GM12873 (cell line): ENCODE measurements around the gene MYO18B.

Source experiments
- TF ChIP-seq, protein P1 (sequence below): IDR thresholded peaks from 2 replicates; pipeline ENCODE4 v1.5.1; 2012; ENCODE audit warnings: low read depth, mild to moderate bottlenecking, moderate library complexity, low read length, control low read depth; ENCODE audit not compliant: insufficient read depth; ENCODE audit errors: missing control alignments

MYO18B gene

GRCh38 chr22:25795478-25795877 is 53.5 kb downstream of the MYO18B start:
- TF ChIP-seq, protein P1, sequence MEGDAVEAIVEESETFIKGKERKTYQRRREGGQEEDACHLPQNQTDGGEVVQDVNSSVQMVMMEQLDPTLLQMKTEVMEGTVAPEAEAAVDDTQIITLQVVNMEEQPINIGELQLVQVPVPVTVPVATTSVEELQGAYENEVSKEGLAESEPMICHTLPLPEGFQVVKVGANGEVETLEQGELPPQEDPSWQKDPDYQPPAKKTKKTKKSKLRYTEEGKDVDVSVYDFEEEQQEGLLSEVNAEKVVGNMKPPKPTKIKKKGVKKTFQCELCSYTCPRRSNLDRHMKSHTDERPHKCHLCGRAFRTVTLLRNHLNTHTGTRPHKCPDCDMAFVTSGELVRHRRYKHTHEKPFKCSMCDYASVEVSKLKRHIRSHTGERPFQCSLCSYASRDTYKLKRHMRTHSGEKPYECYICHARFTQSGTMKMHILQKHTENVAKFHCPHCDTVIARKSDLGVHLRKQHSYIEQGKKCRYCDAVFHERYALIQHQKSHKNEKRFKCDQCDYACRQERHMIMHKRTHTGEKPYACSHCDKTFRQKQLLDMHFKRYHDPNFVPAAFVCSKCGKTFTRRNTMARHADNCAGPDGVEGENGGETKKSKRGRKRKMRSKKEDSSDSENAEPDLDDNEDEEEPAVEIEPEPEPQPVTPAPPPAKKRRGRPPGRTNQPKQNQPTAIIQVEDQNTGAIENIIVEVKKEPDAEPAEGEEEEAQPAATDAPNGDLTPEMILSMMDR: no peak

DNA sequence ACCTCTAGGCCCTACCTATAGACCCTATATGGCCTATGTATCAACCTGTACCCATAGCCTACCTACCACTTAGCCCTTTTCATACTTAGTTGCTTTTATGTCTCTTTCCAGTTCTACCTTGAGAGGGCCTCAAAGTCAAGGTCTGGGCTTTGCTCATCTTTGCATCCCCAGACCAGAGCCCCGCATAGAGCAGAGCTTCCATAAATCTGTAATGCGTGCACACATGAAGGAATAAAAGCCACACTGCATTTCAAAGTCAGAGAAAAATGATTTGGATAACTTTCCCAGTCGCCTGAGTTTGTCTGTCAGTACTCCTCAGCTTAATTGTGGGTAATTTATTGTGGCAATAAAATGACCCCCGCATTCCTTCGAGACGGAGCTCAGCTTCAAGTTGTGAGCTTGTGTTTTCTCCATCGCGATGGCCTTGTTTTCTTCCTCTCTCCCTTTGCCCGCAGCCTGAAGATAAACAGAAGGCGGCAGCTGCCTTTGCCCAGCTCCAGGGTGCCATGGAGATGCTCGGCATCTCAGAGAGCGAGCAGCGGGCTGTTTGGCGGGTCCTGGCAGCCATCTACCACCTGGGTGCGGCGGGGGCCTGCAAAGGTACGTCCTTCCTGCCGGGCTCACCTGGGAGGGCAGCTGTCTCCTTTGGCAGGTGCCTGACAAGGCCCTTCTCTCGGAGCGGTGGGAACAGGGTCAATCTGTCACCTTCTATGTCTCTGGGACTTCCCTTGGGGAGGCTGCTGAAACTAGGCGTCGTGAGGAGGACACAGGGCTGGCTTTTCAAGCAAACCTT is 55.7 kb downstream of the MYO18B start:
- TF ChIP-seq, protein P1: no peak

- TF ChIP-seq, protein P1: no peak
These were observed 58.8 kb downstream of the MYO18B start for GRCh38 chr22:25800766-25801165.

- TF ChIP-seq, protein P1: no peak
These were observed 60.0 kb downstream of the MYO18B start for GRCh38 chr22:25802018-25802417.

DNA sequence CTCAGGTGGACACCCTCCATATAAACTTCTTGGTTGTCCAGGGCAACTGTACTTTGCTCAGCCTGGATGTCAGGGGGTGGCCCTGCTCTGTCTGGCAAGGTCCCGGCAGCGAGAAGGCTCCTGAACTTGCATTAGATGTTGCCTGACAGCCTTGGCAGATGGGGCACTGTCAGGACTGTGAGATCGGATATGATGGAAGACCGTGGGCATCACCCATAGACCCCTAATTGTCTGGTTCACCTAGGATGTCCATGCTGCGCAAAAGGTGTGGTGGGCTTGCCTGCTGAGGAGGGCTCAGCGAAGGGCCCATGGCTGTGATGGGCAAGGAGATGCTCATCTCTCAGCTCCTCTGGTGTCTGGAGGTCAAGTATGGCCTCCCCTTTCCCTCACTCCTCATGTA is 62.7 kb downstream of the MYO18B start:
- TF ChIP-seq, protein P1: no peak

DNA sequence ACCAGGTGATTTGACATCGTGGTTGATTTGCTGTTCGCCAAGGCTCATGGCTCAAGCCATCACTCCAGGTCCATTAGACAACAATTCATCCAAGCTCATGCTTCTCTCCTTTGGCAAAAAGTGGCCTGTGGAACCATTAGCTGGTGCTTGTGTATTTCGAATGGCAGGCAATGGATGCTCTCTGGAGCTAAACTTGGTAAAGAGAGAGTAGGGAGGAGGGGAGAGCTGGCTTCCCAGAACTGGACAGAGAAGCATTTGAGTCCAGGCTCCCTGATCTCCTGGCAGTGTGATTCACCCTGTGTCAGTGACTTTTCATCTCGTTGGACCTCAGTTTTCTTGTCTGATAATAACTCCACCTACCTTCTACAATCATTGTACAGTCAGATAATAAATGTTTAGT is 64.6 kb downstream of the MYO18B start:
- TF ChIP-seq, protein P1: no peak

- TF ChIP-seq, protein P1: no peak
These were observed 72.7 kb downstream of the MYO18B start for GRCh38 chr22:25814685-25815084.
